ENCODE results near the gene LRRC8B.

LRRC8B gene

DNA sequence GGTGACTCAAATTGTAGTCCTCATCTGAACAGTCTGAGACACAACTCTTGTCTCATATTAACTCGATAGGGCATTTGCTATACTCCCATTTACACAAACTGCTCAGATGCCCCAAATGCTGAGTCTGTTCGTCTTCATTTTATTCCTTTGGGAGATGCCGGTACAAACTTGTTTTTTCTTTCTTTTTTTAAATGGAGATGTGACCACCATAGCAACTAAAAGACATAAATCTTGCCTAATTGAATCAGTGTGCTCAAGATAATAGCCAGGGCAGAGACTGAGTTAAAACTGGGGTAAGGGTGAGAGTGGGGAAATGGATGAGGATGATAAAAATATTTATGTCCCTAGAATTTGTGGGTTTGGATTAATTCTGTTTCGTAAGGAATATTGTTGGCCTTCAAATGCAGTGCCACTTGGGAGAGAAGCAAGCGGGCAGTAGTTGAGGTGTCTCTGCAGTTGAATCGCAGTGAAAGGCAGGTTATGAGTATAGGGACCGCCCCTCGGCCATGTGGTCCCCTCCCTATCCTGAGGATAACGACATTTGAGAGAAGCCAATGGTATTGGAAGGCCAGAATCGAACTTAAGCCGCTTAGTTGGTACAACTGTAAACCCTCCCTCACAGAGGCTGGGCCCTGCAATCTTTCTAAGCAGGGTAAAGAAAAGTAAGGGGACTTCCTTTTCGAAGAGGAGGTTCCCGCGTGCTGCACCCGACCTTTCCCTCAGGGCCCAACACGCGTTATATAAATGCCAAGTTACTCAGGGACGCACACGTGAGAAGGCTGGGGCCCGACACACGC is 859 bp upstream of the LRRC8B start:
- DNase-seq (ENCODE audit: low read depth, low spot score), result peak; percentile 29
- H3K4me3 ChIP-seq (ENCODE audit: low read depth, low read length), result peak overlapping the region; percentile 91
- in situ Hi-C loops (cut with HindIII; ENCODE audit: low sequenced_read_pairs), result no loop called here
- TF ChIP-seq, protein P1, sequence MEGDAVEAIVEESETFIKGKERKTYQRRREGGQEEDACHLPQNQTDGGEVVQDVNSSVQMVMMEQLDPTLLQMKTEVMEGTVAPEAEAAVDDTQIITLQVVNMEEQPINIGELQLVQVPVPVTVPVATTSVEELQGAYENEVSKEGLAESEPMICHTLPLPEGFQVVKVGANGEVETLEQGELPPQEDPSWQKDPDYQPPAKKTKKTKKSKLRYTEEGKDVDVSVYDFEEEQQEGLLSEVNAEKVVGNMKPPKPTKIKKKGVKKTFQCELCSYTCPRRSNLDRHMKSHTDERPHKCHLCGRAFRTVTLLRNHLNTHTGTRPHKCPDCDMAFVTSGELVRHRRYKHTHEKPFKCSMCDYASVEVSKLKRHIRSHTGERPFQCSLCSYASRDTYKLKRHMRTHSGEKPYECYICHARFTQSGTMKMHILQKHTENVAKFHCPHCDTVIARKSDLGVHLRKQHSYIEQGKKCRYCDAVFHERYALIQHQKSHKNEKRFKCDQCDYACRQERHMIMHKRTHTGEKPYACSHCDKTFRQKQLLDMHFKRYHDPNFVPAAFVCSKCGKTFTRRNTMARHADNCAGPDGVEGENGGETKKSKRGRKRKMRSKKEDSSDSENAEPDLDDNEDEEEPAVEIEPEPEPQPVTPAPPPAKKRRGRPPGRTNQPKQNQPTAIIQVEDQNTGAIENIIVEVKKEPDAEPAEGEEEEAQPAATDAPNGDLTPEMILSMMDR (IDR thresholded peaks at IDR 0.05; ENCODE audit: low read depth, low read length), result no peak

DNA sequence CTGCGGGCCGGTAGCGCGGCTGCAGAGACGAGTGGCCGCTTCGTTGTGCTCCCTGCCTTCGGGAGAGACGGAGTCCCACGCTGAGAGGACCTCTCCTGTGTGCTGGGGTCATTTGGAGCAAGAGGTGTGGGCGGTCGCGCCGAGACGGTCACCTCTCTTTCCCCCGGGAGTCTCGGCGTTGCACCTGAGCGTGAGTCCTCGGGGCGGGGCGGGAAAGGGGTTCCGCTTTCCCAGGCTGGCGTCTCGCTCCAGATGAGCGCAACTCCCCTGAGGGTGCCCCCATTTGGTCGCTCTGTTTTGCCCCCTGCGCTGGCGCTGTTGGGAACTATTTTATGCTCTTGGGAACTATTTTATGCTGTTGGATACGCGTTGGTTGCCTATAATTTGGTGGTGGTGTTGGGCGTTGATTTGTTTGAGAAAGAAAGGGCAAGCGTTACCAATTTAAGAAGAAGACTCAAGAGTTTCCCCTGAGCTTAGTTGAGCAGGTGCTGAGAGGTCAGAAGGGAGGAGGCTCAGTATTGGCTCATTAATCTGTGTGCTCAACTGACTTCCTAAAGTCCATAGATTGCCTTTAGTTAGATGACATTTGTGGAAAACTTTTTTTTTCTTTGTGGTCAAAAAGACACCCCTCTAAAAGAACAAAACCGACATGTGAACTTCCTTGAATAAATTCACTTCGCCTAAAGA is 683 bp downstream of the LRRC8B start:
- TF ChIP-seq, protein P1 (IDR thresholded peaks at IDR 0.05; ENCODE audit: low read depth, low read length), result no peak
- in situ Hi-C loops (cut with HindIII; ENCODE audit: low sequenced_read_pairs), result no loop called here
- H3K4me3 ChIP-seq (ENCODE audit: low read depth, low read length), result peak overlapping the region; percentile 91
- no peak for DNase-seq (ENCODE audit: low read depth, low spot score)

DNA sequence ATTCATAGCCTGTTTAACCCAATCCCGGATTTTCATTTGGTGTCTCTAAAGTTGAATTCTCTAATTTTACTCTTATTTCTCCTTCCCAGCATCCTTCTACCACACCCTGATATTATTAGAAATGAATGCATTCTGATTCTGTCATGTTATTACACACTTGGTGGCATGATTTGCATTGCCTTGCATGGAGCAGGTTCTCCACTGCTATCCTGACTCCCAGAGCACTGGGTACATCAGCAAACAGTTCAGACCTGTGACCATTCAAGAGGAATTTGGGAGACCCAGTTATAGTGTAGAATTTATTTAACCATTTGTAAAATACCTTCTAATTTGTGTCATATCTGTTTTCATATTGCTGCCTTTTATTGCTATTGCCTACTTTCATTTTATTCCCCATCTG is 2.6 kb downstream of the LRRC8B start:
- no peak overlapping the region for H3K4me3 ChIP-seq (ENCODE audit: low read depth, low read length)
- no peak for DNase-seq (ENCODE audit: low read depth, low spot score)
- TF ChIP-seq, protein P1 (IDR thresholded peaks at IDR 0.05; ENCODE audit: low read depth, low read length), result no peak
- in situ Hi-C loops (cut with HindIII; ENCODE audit: low sequenced_read_pairs), result no loop called here

DNA sequence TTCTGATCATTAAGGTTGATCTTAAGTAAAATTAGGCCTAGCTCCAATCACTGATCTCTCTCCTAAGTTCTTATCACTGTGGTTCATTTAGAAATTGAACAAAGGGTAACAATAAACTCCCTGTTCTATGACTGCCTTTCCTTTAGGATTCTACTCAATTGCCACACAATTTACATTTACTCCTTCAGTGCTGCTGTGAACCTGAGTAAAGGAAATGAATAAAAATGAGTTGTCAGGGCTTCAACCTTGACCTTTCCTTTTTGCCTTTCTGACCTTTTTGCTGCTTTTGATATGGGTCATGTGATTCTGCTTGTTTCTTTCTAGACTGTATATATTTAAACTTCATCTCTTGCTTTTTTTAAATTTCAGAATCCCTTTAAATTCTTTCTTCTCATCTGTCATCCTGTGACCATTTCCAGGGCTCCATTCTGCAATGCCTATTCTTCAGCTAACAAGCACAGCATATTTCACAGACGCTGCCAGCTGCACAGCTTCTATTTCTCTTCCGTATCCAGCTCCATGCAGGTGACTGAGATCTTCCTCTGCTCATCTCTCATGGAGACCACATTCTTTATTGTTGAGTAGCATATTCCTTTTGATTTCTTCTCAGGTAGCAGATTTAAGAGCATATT is 3.2 kb downstream of the LRRC8B start:
- in situ Hi-C loops (cut with HindIII; ENCODE audit: low sequenced_read_pairs), result no loop called here
- H3K4me3 ChIP-seq (ENCODE audit: low read depth, low read length), result no peak overlapping the region
- no peak for DNase-seq (ENCODE audit: low read depth, low spot score)
- TF ChIP-seq, protein P1 (IDR thresholded peaks at IDR 0.05; ENCODE audit: low read depth, low read length), result no peak

DNA sequence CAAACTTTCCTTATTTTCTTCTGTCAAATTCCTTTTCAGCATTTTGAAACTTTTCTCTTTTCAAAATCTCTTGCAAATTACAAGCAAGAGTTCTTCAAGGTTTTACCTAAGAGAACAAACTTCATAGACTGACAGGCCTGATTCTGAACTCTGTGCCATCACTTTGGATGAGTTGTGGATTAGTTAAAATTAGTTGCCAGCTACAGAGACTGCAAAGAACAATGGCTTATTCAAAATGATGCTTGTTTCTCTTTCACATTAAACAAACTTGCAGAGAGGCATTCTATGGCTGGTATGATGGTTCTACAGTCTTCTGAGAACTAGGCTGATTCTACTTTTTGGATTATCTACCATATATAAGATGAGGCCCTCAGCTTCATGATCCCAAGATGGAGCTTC is 3.8 kb downstream of the LRRC8B start:
- no peak for DNase-seq (ENCODE audit: low read depth, low spot score)
- TF ChIP-seq, protein P1 (IDR thresholded peaks at IDR 0.05; ENCODE audit: low read depth, low read length), result no peak
- in situ Hi-C loops (cut with HindIII; ENCODE audit: low sequenced_read_pairs), result no loop called here
- no peak overlapping the region for H3K4me3 ChIP-seq (ENCODE audit: low read depth, low read length)

DNA sequence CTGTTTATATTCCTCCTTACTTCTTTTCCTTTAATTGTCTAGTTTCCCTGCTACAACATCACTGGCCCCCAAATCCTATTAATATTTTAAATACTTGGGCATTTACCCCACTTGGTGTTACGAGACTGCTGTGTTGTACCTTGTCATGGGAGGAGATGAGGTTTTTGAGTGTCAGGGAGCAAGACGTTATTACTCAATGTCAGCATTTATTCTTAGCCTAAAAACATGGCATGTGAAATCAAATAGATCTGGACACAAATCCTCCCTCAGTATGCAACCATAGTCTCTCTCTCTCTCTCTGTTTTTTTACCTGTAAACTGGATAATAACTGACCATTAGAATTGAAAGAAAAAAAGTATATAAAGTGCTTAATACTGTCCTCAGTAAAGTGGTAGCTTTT is 4.6 kb downstream of the LRRC8B start:
- TF ChIP-seq, protein P1 (IDR thresholded peaks at IDR 0.05; ENCODE audit: low read depth, low read length), result no peak
- DNase-seq (ENCODE audit: low read depth, low spot score), result no peak
- no peak overlapping the region for H3K4me3 ChIP-seq (ENCODE audit: low read depth, low read length)
- in situ Hi-C loops (cut with HindIII; ENCODE audit: low sequenced_read_pairs), result no loop called here

All from astrocyte of the spinal cord (primary cell).